Gastrocnemius medialis (tissue), 4 donors: ENCODE data around the gene SCRT2.

Experiments
- CTCF ChIP-seq, 5 experiments: fragments of 450-650 bp in 3 of 5; fragments of 200-600 bp in 2 of 5; sonication (generic) in 2 of 5; IDR thresholded peaks in 4 of 5; conservative IDR thresholded peaks in 1 of 5; 1 replicate in 4 of 5; 2 replicates in 1 of 5; pipeline ENCODE4 v1.5.1; 2016 to 2019; ENCODE audit warnings: antibody characterized with exemption in 5 of 5, mild to moderate bottlenecking in 3 of 5, moderate library complexity in 3 of 5
- POLR2A ChIP-seq, 2 donors: fragments of 450-650 bp; IDR thresholded peaks; one replicate each; pipeline ENCODE4 v1.6.1; 2017; ENCODE audit warnings: antibody characterized with exemption in 2 of 2, mild to moderate bottlenecking in 2 of 2, moderate library complexity in 2 of 2

- TF ChIP-seq CTCF (IDR thresholded peaks at IDR 0.05 in 4 of 5, conservative IDR thresholded peaks at IDR 0.05 in 1 of 5) (no peak), POLR2A (IDR thresholded peaks at IDR 0.05) (no peak)
Observed at GRCh38 chr20:650281-650680, 25.3 kb downstream of the SCRT2 start.
